HEK293 (cell line): ENCODE data around the gene SAMHD1.

ENCODE experiments used
- CTCF ChIA-PET: fragments of 350-600 bp; formaldehyde crosslinking; extraction: SDS; loops from one replicate; lab custom pipeline; 2021; ENCODE audit warnings: antibody characterized with exemption; lab: Yijun Ruan, JAX
- POLR2A ChIA-PET: fragments of 300-600 bp; formaldehyde crosslinking; extraction: SDS; loops from one replicate; lab custom pipeline; 2020; ENCODE audit warnings: antibody characterized with exemption, inconsistent platforms; lab: Yijun Ruan, JAX
- H3K27ac ChIP-seq: fragments of 200-500 bp; sonication (Bioruptor generic); 2 replicates; pipeline ENCODE4 v1.5.1; 2014; ENCODE audit warnings: low read depth, low read length, control low read depth, inconsistent platforms; ENCODE audit errors: extremely low read depth
- H3K36me3 ChIP-seq, 2 experiments: fragments of 200-500 bp in 1 of 2; sonication (Bioruptor generic) in 1 of 2; 1 replicate in 1 of 2; 2 replicates in 1 of 2; pipeline ENCODE4 v1.5.1; 2014 to 2017; ENCODE audit warnings: inconsistent platforms in 2 of 2, low read length in 2 of 2; ENCODE audit not compliant: control insufficient read depth in 2 of 2, insufficient read depth in 1 of 2
- H3K4me1 ChIP-seq: fragments of 200-500 bp; sonication (Bioruptor generic); 2 replicates; pipeline ENCODE4 v1.5.1; 2014; ENCODE audit warnings: mild to moderate bottlenecking, low read length, inconsistent platforms; ENCODE audit not compliant: control insufficient read depth, insufficient read depth
- H3K4me3 ChIP-seq: 2 replicates; pipeline ENCODE4 v1.5.1; 2011; ENCODE audit warnings: low read depth, mild to moderate bottlenecking, control low read depth, low read length, moderate library complexity
- H3K9me3 ChIP-seq: fragments of 200-500 bp; sonication (Bioruptor generic); 2 replicates; pipeline ENCODE4 v1.5.1; 2014; ENCODE audit warnings: low read depth, low read length, inconsistent platforms; ENCODE audit not compliant: control insufficient read depth, insufficient read depth
- BCL11A ChIP-seq: fragments of 450-650 bp; formaldehyde crosslinking; IDR thresholded peaks from 2 replicates; pipeline ENCODE4 v1.5.1; 2016; ENCODE audit warnings: low read depth, missing biosample characterization, missing genetic modification characterization
- GLI4 ChIP-seq: fragments of 450-650 bp; formaldehyde crosslinking; IDR thresholded peaks from 2 replicates; pipeline ENCODE4 v1.5.1; 2016; ENCODE audit warnings: missing biosample characterization, missing genetic modification characterization
- INSM2 ChIP-seq: fragments of 450-650 bp; formaldehyde crosslinking; IDR thresholded peaks from 2 replicates; pipeline ENCODE4 v1.5.1; 2016; ENCODE audit warnings: missing biosample characterization, missing genetic modification characterization
- KLF1 ChIP-seq: fragments of 450-650 bp; formaldehyde crosslinking; IDR thresholded peaks from 2 replicates; pipeline ENCODE4 v1.5.1; 2016; ENCODE audit warnings: missing biosample characterization, missing genetic modification characterization
- KLF16 ChIP-seq: fragments of 450-650 bp; formaldehyde crosslinking; IDR thresholded peaks from 2 replicates; pipeline ENCODE4 v1.5.1; 2017; ENCODE audit warnings: missing biosample characterization, missing genetic modification characterization
- ZBTB6 ChIP-seq: fragments of 450-650 bp; formaldehyde crosslinking; IDR thresholded peaks from 2 replicates; pipeline ENCODE4 v1.5.1; 2017; ENCODE audit warnings: missing biosample characterization, missing genetic modification characterization
- ZBTB7A ChIP-seq: fragments of 450-650 bp; formaldehyde crosslinking; IDR thresholded peaks from 2 replicates; pipeline ENCODE4 v1.5.1; 2016; ENCODE audit warnings: low read depth, missing biosample characterization, missing genetic modification characterization
- ZNF10 ChIP-seq: fragments of 450-650 bp; formaldehyde crosslinking; IDR thresholded peaks from 2 replicates; pipeline ENCODE4 v1.5.1; 2017; ENCODE audit warnings: missing biosample characterization, missing genetic modification characterization
- ZNF133 ChIP-seq: fragments of 450-650 bp; formaldehyde crosslinking; IDR thresholded peaks from 2 replicates; pipeline ENCODE4 v1.5.1; 2016; ENCODE audit warnings: missing biosample characterization, missing genetic modification characterization
- ZNF175 ChIP-seq: fragments of 450-650 bp; formaldehyde crosslinking; IDR thresholded peaks from 2 replicates; pipeline ENCODE4 v1.5.1; 2016; ENCODE audit warnings: missing biosample characterization, missing genetic modification characterization
- ZNF2 ChIP-seq: fragments of 450-650 bp; formaldehyde crosslinking; IDR thresholded peaks from 2 replicates; pipeline ENCODE4 v1.5.1; 2016; ENCODE audit warnings: missing biosample characterization, missing genetic modification characterization
- ZNF202 ChIP-seq: fragments of 450-650 bp; formaldehyde crosslinking; IDR thresholded peaks from 2 replicates; pipeline ENCODE4 v1.5.1; 2016; ENCODE audit warnings: missing biosample characterization, missing genetic modification characterization, borderline replicate concordance
- ZNF221 ChIP-seq: fragments of 450-650 bp; formaldehyde crosslinking; IDR thresholded peaks from 2 replicates; pipeline ENCODE4 v1.5.1; 2017; ENCODE audit warnings: missing biosample characterization, missing genetic modification characterization, borderline replicate concordance
- ZNF311 ChIP-seq: fragments of 450-650 bp; formaldehyde crosslinking; IDR thresholded peaks from 2 replicates; pipeline ENCODE4 v1.5.1; 2017; ENCODE audit warnings: missing biosample characterization, missing genetic modification characterization, borderline replicate concordance
- ZNF37A ChIP-seq: fragments of 450-650 bp; IDR thresholded peaks from 2 replicates; pipeline ENCODE4 v1.5.1; 2018; ENCODE audit warnings: missing biosample characterization, missing genetic modification characterization
- ZNF398 ChIP-seq: fragments of 450-650 bp; formaldehyde crosslinking; IDR thresholded peaks from 2 replicates; pipeline ENCODE4 v1.5.1; 2017; ENCODE audit warnings: missing biosample characterization, missing genetic modification characterization
- ZNF529 ChIP-seq: fragments of 450-650 bp; formaldehyde crosslinking; IDR thresholded peaks from 2 replicates; pipeline ENCODE4 v1.5.1; 2017; ENCODE audit warnings: missing genetic modification characterization, missing biosample characterization; ENCODE audit not compliant: insufficient replicate concordance
- ZNF544 ChIP-seq: fragments of 450-650 bp; formaldehyde crosslinking; IDR thresholded peaks from 2 replicates; pipeline ENCODE4 v1.5.0; 2017; ENCODE audit warnings: missing biosample characterization, missing genetic modification characterization
- ZNF629 ChIP-seq: fragments of 450-650 bp; formaldehyde crosslinking; IDR thresholded peaks from 2 replicates; pipeline ENCODE4 v1.5.1; 2017; ENCODE audit warnings: missing biosample characterization, missing genetic modification characterization
- ZNF830 ChIP-seq: fragments of 450-650 bp; IDR thresholded peaks from 2 replicates; pipeline ENCODE4 v1.5.0; 2018; ENCODE audit warnings: missing biosample characterization, missing genetic modification characterization, low read depth, mild to moderate bottlenecking, moderate library complexity
- ZSCAN5A ChIP-seq: fragments of 450-650 bp; formaldehyde crosslinking; IDR thresholded peaks from 2 replicates; pipeline ENCODE4 v1.5.1; 2016; ENCODE audit warnings: missing biosample characterization, missing genetic modification characterization
- TF ChIP-seq, protein P1 (sequence below): fragments of 450-650 bp; formaldehyde crosslinking; IDR thresholded peaks from 2 replicates; pipeline ENCODE4; 2016; ENCODE audit warnings: missing biosample characterization, missing genetic modification characterization
- TF ChIP-seq, protein P2 (sequence below): fragments of 450-650 bp; formaldehyde crosslinking; IDR thresholded peaks from 2 replicates; pipeline ENCODE4 v1.5.1; 2016; ENCODE audit warnings: missing biosample characterization, missing genetic modification characterization, low read depth
- TF ChIP-seq, protein P3 (sequence below): fragments of 450-650 bp; formaldehyde crosslinking; IDR thresholded peaks from 2 replicates; pipeline ENCODE4 v1.5.1; 2016; ENCODE audit warnings: missing biosample characterization, missing genetic modification characterization, borderline replicate concordance

Gene SAMHD1

DNA sequence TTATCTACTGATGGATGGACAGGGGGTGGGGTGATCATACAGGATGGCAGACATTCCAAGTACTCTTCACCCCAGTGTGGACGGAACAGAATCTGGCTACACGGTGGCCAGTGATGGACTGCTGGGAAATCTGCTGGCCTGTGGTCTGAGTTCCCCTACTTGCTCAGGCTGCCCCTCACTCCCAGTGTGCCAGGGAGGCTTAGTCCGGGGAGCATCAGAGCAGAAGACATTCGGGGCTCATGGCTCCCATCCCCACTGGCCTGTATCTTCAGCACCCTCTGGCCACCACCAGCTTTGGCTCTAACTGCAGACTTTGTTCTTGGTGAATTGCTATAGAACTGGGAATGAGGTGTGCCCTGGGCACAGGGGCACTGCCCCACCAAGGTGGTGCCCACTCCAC, 60.3 kb downstream of the SAMHD1 start:
- CTCF ChIA-PET, result interaction anchor here (0.7 kb wide), 1 partner anchor 83 kb away, joined by 4 read pairs; no protein-coding TSS in a partner anchor
- Histone ChIP-seq H3K4me3 (no peak overlapping the region), H3K9me3 (no peaks in the 10 kb centered on the region), H3K36me3 (peaks cover 0 to 34% of the 10 kb centered on the region in 2 experiments; a peak in 2 of 3 replicates), H3K4me1 (no peaks in the 10 kb centered on the region; the same call in 1 of the 2 replicates), H3K27ac (no peak overlapping the region)
- POLR2A ChIA-PET, result no interaction called here
- TF ChIP-seq ZNF311 (tag by site-specific recombination) (no peak), ZBTB6 (no peak), KLF16 (no peak), ZNF37A (tag by site-specific recombination) (no peak), ZNF133 (tag by site-specific recombination) (no peak), GLI4 (tag by site-specific recombination) (no peak), ZNF10 (no peak), BCL11A (tag by site-specific recombination) (no peak), ZNF175 (no peak), ZNF544 (no peak), ZSCAN5A (no peak), ZNF830 (tag by site-specific recombination) (no peak), INSM2 (tag by site-specific recombination) (no peak), ZNF629 (tag by site-specific recombination) (no peak), ZBTB7A (no peak), ZNF202 (tag by site-specific recombination) (no peak), ZNF221 (tag by site-specific recombination) (no peak), ZNF2 (tag by site-specific recombination) (no peak)
- TF ChIP-seq, protein P1, sequence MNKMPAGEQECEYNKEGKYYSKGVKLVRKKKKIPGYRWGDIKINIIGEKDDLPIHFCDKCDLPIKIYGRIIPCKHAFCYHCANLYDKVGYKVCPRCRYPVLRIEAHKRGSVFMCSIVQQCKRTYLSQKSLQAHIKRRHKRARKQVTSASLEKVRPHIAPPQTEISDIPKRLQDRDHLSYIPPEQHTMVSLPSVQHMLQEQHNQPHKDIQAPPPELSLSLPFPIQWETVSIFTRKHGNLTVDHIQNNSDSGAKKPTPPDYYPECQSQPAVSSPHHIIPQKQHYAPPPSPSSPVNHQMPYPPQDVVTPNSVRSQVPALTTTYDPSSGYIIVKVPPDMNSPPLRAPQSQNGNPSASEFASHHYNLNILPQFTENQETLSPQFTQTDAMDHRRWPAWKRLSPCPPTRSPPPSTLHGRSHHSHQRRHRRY (tag by site-specific recombination), result no peak

DNA sequence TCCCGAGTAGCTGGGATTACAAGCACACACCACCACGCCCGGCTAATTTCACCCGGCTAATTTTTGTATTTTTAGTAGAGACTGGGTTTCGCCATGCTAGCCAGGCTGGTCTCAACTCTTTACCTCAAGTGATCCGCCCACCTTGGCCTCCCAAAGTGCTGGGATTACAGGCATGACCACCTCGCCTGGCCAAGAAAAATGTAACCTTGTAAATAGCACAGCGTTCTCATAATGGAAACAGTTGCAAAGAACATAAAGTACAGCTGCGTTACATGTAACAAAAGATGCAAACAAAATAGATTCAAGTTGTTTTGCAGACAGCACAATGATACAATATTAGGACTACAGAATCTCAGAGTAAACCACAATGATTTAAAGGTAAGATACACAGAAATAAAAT, 60.9 kb downstream of the SAMHD1 start:
- POLR2A ChIA-PET, result no interaction called here
- H3K4me1 ChIP-seq, result no peaks in the 10 kb centered on the region; the same call in 1 of the 2 replicates
- CTCF ChIA-PET, result no interaction called here
- TF ChIP-seq, protein P2, sequence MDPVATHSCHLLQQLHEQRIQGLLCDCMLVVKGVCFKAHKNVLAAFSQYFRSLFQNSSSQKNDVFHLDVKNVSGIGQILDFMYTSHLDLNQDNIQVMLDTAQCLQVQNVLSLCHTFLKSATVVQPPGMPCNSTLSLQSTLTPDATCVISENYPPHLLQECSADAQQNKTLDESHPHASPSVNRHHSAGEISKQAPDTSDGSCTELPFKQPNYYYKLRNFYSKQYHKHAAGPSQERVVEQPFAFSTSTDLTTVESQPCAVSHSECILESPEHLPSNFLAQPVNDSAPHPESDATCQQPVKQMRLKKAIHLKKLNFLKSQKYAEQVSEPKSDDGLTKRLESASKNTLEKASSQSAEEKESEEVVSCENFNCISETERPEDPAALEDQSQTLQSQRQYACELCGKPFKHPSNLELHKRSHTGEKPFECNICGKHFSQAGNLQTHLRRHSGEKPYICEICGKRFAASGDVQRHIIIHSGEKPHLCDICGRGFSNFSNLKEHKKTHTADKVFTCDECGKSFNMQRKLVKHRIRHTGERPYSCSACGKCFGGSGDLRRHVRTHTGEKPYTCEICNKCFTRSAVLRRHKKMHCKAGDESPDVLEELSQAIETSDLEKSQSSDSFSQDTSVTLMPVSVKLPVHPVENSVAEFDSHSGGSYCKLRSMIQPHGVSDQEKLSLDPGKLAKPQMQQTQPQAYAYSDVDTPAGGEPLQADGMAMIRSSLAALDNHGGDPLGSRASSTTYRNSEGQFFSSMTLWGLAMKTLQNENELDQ (tag by site-specific recombination), result no peak
- TF ChIP-seq ZNF529 (no peak), ZNF398 (tag by site-specific recombination) (no peak), KLF1 (tag by site-specific recombination) (no peak)
- TF ChIP-seq, protein P3, sequence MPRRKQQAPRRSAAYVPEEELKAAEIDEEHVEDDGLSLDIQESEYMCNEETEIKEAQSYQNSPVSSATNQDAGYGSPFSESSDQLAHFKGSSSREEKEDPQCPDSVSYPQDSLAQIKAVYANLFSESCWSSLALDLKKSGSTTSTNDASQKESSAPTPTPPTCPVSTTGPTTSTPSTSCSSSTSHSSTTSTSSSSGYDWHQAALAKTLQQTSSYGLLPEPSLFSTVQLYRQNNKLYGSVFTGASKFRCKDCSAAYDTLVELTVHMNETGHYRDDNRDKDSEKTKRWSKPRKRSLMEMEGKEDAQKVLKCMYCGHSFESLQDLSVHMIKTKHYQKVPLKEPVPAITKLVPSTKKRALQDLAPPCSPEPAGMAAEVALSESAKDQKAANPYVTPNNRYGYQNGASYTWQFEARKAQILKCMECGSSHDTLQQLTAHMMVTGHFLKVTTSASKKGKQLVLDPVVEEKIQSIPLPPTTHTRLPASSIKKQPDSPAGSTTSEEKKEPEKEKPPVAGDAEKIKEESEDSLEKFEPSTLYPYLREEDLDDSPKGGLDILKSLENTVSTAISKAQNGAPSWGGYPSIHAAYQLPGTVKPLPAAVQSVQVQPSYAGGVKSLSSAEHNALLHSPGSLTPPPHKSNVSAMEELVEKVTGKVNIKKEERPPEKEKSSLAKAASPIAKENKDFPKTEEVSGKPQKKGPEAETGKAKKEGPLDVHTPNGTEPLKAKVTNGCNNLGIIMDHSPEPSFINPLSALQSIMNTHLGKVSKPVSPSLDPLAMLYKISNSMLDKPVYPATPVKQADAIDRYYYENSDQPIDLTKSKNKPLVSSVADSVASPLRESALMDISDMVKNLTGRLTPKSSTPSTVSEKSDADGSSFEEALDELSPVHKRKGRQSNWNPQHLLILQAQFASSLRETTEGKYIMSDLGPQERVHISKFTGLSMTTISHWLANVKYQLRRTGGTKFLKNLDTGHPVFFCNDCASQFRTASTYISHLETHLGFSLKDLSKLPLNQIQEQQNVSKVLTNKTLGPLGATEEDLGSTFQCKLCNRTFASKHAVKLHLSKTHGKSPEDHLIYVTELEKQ (tag by site-specific recombination), result no peak

More for the DNA sequence above, 60.9 kb downstream of the SAMHD1 start:
- no peak overlapping the region for H3K27ac ChIP-seq
- H3K9me3 ChIP-seq, result no peaks in the 10 kb centered on the region
- H3K36me3 ChIP-seq, result peaks cover 0 to 32% of the 10 kb centered on the region in 2 experiments; a peak in 2 of 3 replicates
- no peak overlapping the region for H3K4me3 ChIP-seq
